Astrocyte (in vitro differentiated cells and primary cell): ENCODE measurements around the gene HMSD. TPM values are rescaled to one million over a fixed set of nuclear protein-coding genes. Genes with fewer than 3 reads are reported as not detected.

Experiments
- DNase-seq: peaks from one replicate; pipeline ENCODE4 v3.0.0-alpha.2; 2010; ENCODE audit warnings: low read depth
- FAIRE-seq: peaks from 2 replicates; lab custom pipeline; 2011; peaks lifted over from hg19 to GRCh38; lab: Jason Lieb, UNC
- H2AFZ ChIP-seq: 2 replicates; pipeline ENCODE4 v1.6.0; 2012; ENCODE audit warnings: low read depth, low read length, inconsistent platforms
- H3K27ac ChIP-seq: 2 replicates; pipeline ENCODE4 v1.5.1; 2011; ENCODE audit warnings: low read depth, low read length, inconsistent platforms
- H3K27me3 ChIP-seq: 2 replicates; pipeline ENCODE4 v1.6.0; 2011; ENCODE audit warnings: low read length, inconsistent platforms; ENCODE audit not compliant: insufficient read depth
- H3K36me3 ChIP-seq: 2 replicates; pipeline ENCODE4 v1.5.1; 2011; ENCODE audit warnings: low read length, inconsistent platforms; ENCODE audit not compliant: insufficient read depth
- H3K4me1 ChIP-seq: 2 replicates; pipeline ENCODE4 v1.5.1; 2011; ENCODE audit warnings: low read length, inconsistent platforms; ENCODE audit not compliant: insufficient read depth
- H3K4me2 ChIP-seq: 2 replicates; pipeline ENCODE4 v1.6.0; 2012; ENCODE audit warnings: low read length, inconsistent platforms
- H3K4me3 ChIP-seq: 2 replicates; pipeline ENCODE4 v1.5.1; 2011; ENCODE audit warnings: low read depth, mild to moderate bottlenecking, low read length, inconsistent platforms; ENCODE audit not compliant: insufficient read depth
- H3K79me2 ChIP-seq: 2 replicates; pipeline ENCODE4 v1.6.0; 2012; ENCODE audit warnings: mild to moderate bottlenecking, low read length, inconsistent platforms; ENCODE audit not compliant: insufficient read depth
- H3K9ac ChIP-seq: 2 replicates; pipeline ENCODE4 v1.6.0; 2012; ENCODE audit warnings: mild to moderate bottlenecking, low read length, inconsistent platforms
- H3K9me3 ChIP-seq: 2 replicates; pipeline ENCODE4 v1.5.1; 2012; ENCODE audit warnings: low read depth, mild to moderate bottlenecking, low read length, inconsistent platforms; ENCODE audit not compliant: insufficient read depth
- H4K20me1 ChIP-seq: 2 replicates; pipeline ENCODE4 v1.6.0; 2012; ENCODE audit warnings: low read length, inconsistent platforms; ENCODE audit not compliant: insufficient read depth
- H3K27ac Mint-ChIP-seq: one replicate; pipeline ENCODE4 v1.8.0; 2021; ENCODE audit warnings: mild to moderate bottlenecking, mixed read lengths; ENCODE audit not compliant: unreplicated experiment
- H3K27me3 Mint-ChIP-seq: one replicate; pipeline ENCODE4 v1.8.0; 2021; ENCODE audit warnings: low read depth, mixed read lengths; ENCODE audit not compliant: unreplicated experiment
- H3K36me3 Mint-ChIP-seq: one replicate; pipeline ENCODE4 v1.8.0; 2021; ENCODE audit warnings: low read depth, mixed read lengths; ENCODE audit not compliant: unreplicated experiment
- H3K4me1 Mint-ChIP-seq: one replicate; pipeline ENCODE4 v1.8.0; 2021; ENCODE audit warnings: low read depth, mixed read lengths; ENCODE audit not compliant: unreplicated experiment
- H3K4me3 Mint-ChIP-seq: one replicate; pipeline ENCODE4 v1.8.0; 2021; ENCODE audit warnings: mild to moderate bottlenecking, moderate library complexity, mixed read lengths; ENCODE audit not compliant: unreplicated experiment
- H3K9me3 Mint-ChIP-seq: one replicate; pipeline ENCODE4 v1.8.0; 2021; ENCODE audit warnings: mild to moderate bottlenecking, mixed read lengths; ENCODE audit not compliant: unreplicated experiment
- CTCF ChIP-seq: IDR thresholded peaks from 2 replicates; pipeline ENCODE4 v1.5.1; 2011; ENCODE audit warnings: low read depth, mild to moderate bottlenecking, inconsistent platforms, low read length, moderate library complexity; ENCODE audit not compliant: insufficient read depth
- EZH2 ChIP-seq: IDR thresholded peaks from 2 replicates; pipeline ENCODE4 v1.6.1; 2012; ENCODE audit warnings: mild to moderate bottlenecking, low read length, inconsistent platforms; ENCODE audit not compliant: insufficient read depth
- total RNA-seq: library from RNA; stranded (reverse); gene quantifications from 2 replicates; pipeline ENCODE4 v1.2.1, GENCODE V29; 2021

HMSD gene
- total RNA-seq, 1 donor from 2014 or later = 1.0 TPM

- H3K9me3 Mint-ChIP-seq = no peaks in the 10 kb centered on the region
- peak overlapping the region; percentile 94 for H3K27ac Mint-ChIP-seq
- no peaks in the 10 kb centered on the region for H3K27me3 Mint-ChIP-seq
- peak overlapping the region; percentile 89 for H3K4me3 ChIP-seq
- H3K36me3 Mint-ChIP-seq = no peaks in the 10 kb centered on the region
- H3K9ac ChIP-seq = peak overlapping the region; percentile 97
- DNase-seq (no peak), FAIRE-seq (no peak)
- TF ChIP-seq CTCF = no peak
- TF ChIP-seq EZH2 = no peak
- no peaks in the 10 kb centered on the region for H3K9me3 ChIP-seq
- H3K4me1 Mint-ChIP-seq = peaks cover 13% of the 10 kb centered on the region
- H3K79me2 ChIP-seq = peaks cover 20% of the 10 kb centered on the region
- H3K4me1 ChIP-seq = peaks cover 12% of the 10 kb centered on the region
- H2AFZ ChIP-seq = peak overlapping the region; percentile 91
- H3K4me2 ChIP-seq = peak overlapping the region; percentile 99
- H3K36me3 ChIP-seq = no peaks in the 10 kb centered on the region
- peak overlapping the region; percentile 96 for H3K4me3 Mint-ChIP-seq
- peaks cover 6% of the 10 kb centered on the region for H4K20me1 ChIP-seq
- H3K27me3 ChIP-seq = no peaks in the 10 kb centered on the region
- H3K27ac ChIP-seq = peak overlapping the region; percentile 94
Observed at GRCh38 chr18:63970809-63971205, 21.7 kb downstream of the HMSD start.

GRCh38 chr18:63971320-63972001 lies 22.4 kb downstream of the HMSD start:
- no peaks in the 10 kb centered on the region for H3K27me3 ChIP-seq
- peak overlapping the region; percentile 89 for H3K4me3 ChIP-seq
- TF ChIP-seq CTCF (no peak), EZH2 (no peak)
- H3K36me3 Mint-ChIP-seq = no peaks in the 10 kb centered on the region
- peak overlapping the region; percentile 99 for H3K4me2 ChIP-seq
- H3K4me1 ChIP-seq = peaks cover 12% of the 10 kb centered on the region
- peak overlapping the region; percentile 91 for H2AFZ ChIP-seq
- peaks cover 6% of the 10 kb centered on the region for H4K20me1 ChIP-seq
- peak overlapping the region; percentile 96 for H3K4me3 Mint-ChIP-seq
- peaks cover 13% of the 10 kb centered on the region for H3K4me1 Mint-ChIP-seq
- H3K27me3 Mint-ChIP-seq = no peaks in the 10 kb centered on the region
- peak overlapping the region; percentile 94 for H3K27ac Mint-ChIP-seq
- no peaks in the 10 kb centered on the region for H3K36me3 ChIP-seq
- no peaks in the 10 kb centered on the region for H3K9me3 Mint-ChIP-seq
- peak overlapping the region; percentile 94 for H3K27ac ChIP-seq
- FAIRE-seq (no peak), DNase-seq (peak; percentile 6)
- H3K9ac ChIP-seq = peak overlapping the region; percentile 97
- peaks cover 23% of the 10 kb centered on the region for H3K79me2 ChIP-seq
- no peaks in the 10 kb centered on the region for H3K9me3 ChIP-seq

GRCh38 chr18:63972002-63972376 lies 22.9 kb downstream of the HMSD start:
- H3K4me1 ChIP-seq = peaks cover 12% of the 10 kb centered on the region
- H3K4me2 ChIP-seq = no peak overlapping the region
- H3K27me3 ChIP-seq = no peaks in the 10 kb centered on the region
- no peak overlapping the region for H3K27ac ChIP-seq
- peaks cover 26% of the 10 kb centered on the region for H3K79me2 ChIP-seq
- H3K4me3 ChIP-seq = no peak overlapping the region
- no peaks in the 10 kb centered on the region for H3K36me3 ChIP-seq
- TF ChIP-seq EZH2 = no peak
- TF ChIP-seq CTCF = no peak
- FAIRE-seq (no peak), DNase-seq (no peak)
- no peaks in the 10 kb centered on the region for H3K9me3 ChIP-seq
- H3K4me3 Mint-ChIP-seq = no peak overlapping the region
- H3K9ac ChIP-seq = no peak overlapping the region
- H3K9me3 Mint-ChIP-seq = no peaks in the 10 kb centered on the region
- H4K20me1 ChIP-seq = peaks cover 6% of the 10 kb centered on the region
- no peaks in the 10 kb centered on the region for H3K27me3 Mint-ChIP-seq
- peaks cover 13% of the 10 kb centered on the region for H3K4me1 Mint-ChIP-seq
- H3K27ac Mint-ChIP-seq = no peak overlapping the region
- no peak overlapping the region for H2AFZ ChIP-seq
- no peaks in the 10 kb centered on the region for H3K36me3 Mint-ChIP-seq
